ENCODE data around the gene KLK7.
A peak's percentile ranks its signal among the peaks of the same experiment; 100 is the strongest.

DNA sequence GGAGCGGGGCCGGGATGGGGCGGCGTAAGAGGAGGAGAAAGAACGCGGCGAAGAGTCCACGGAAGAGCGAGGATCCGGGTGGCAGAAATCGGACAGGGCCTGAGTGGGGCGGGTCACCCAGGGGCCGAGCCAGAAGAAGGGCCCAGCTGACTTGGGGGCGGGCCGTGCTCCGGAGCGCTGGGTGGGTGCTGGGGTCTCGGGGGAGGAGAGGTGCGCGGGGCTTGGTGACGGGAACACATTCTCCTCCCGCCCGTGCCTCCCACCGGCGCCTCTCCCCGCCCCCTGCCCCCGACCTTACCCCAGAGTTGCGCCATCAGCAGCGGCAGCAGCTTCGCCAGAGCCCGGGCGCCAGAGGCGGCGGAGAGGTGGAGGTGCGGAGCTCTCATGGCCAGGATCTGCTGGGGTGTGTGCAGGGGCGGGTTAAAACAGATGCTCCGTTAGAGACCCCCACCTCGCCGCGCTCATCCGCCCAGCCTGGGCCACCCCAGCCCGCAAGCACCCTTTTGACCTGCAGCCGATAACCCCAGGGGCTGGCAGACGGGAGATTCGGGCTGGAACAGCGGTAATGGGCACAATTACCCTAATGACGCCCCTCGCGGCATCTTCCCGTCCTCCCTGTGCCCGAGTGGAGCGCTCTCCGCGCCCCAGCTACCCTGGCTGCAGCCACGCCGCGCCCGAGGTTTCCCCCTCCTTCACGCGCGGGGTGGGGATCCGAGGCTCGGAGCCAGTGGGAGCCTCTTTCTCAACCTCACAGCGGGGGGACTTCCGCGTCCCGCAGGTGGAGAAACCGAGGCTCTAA, 35.2 kb upstream of the KLK7 start:
- TF ChIP-seq, protein P1, sequence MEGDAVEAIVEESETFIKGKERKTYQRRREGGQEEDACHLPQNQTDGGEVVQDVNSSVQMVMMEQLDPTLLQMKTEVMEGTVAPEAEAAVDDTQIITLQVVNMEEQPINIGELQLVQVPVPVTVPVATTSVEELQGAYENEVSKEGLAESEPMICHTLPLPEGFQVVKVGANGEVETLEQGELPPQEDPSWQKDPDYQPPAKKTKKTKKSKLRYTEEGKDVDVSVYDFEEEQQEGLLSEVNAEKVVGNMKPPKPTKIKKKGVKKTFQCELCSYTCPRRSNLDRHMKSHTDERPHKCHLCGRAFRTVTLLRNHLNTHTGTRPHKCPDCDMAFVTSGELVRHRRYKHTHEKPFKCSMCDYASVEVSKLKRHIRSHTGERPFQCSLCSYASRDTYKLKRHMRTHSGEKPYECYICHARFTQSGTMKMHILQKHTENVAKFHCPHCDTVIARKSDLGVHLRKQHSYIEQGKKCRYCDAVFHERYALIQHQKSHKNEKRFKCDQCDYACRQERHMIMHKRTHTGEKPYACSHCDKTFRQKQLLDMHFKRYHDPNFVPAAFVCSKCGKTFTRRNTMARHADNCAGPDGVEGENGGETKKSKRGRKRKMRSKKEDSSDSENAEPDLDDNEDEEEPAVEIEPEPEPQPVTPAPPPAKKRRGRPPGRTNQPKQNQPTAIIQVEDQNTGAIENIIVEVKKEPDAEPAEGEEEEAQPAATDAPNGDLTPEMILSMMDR (IDR thresholded peaks at IDR 0.05; ENCODE audit: poor library complexity): no peak
- peak; percentile 68 for TF ChIP-seq EZH2 (IDR thresholded peaks at IDR 0.05; ENCODE audit: borderline replicate concordance)

Measured in hepatocyte (in vitro differentiated cells).